ENCODE results near the gene SSBP4. TPM values are rescaled to one million over a fixed set of nuclear protein-coding genes. Genes with fewer than 3 reads are reported as not detected.

The SSBP4 gene
- total RNA-seq, 1 experiment from 2014 or later, result 46.1 TPM

- H2BK20ac ChIP-seq (ENCODE audit: low read depth, low read length, poor library complexity, severe bottlenecking), result no peak overlapping the region
- no peak overlapping the region for H2BK120ac ChIP-seq (ENCODE audit: low read depth, low read length, poor library complexity, severe bottlenecking)
- no peak overlapping the region for H2AK5ac ChIP-seq (ENCODE audit: insufficient read length, low read length)
- no peak overlapping the region for H3K23ac ChIP-seq (ENCODE audit: insufficient read length, low read depth, low read length)
- no peak for TF ChIP-seq CTCF (conservative IDR thresholded peaks at IDR 0.05)
- H3K14ac ChIP-seq (ENCODE audit: insufficient read depth, low read length), result no peak overlapping the region
- no peaks in the 10 kb centered on the region for H3K23me2 ChIP-seq (ENCODE audit: insufficient read length, low read depth, low read length, poor library complexity, severe bottlenecking)
- no peak overlapping the region for H2AFZ ChIP-seq (ENCODE audit: low read length)
- H3K18ac ChIP-seq (ENCODE audit: insufficient read length, low read depth, low read length), result no peak overlapping the region
- Mint-ChIP-seq H3K27ac (peak overlapping the region in 1 of 3 experiments; percentile 11; a peak in 2 of 7 replicates), H3K9me3 (no peaks in the 10 kb centered on the region), H3K4me3 (no peak overlapping the region), H3K27me3 (ENCODE audit: low read depth) (no peaks in the 10 kb centered on the region; the same call in 1 of the 2 replicates), H3K4me1 (peaks cover 5 to 10% of the 10 kb centered on the region in 2 experiments), H3K36me3 (ENCODE audit: insufficient read depth in 1 of 3, low read depth in 3 of 3) (peaks cover 4 to 24% (median 21%) of the 10 kb centered on the region in 3 experiments; a peak in 6 of 7 replicates)
- H3K4me2 ChIP-seq (ENCODE audit: insufficient read depth, insufficient read length, low read length), result no peak overlapping the region
- H4K20me1 ChIP-seq (ENCODE audit: control insufficient read depth, insufficient read depth, insufficient read length), result no peaks in the 10 kb centered on the region
- no peaks in the 10 kb centered on the region for H3K4me1 ChIP-seq (ENCODE audit: insufficient read depth, low read length)
- WGBS (ENCODE audit: extremely low coverage, insufficient read length, low lambda C conversion rate), result no CpG with 5 or more reads among the region's 6 CpGs
- no peak overlapping the region for H2BK12ac ChIP-seq (ENCODE audit: insufficient read length, low read depth, low read length)
- no peak overlapping the region for H2BK5ac ChIP-seq (ENCODE audit: insufficient read length, low read length)
- H3K9me3 ChIP-seq (ENCODE audit: control insufficient read depth, low read depth, low read length), result no peaks in the 10 kb centered on the region
- no peak overlapping the region for H2BK15ac ChIP-seq (ENCODE audit: low read depth, low read length)
- no peak overlapping the region for H4K8ac ChIP-seq (replicated peaks; ENCODE audit: insufficient read length, low read depth, low read length)
- no peaks in the 10 kb centered on the region for H3K79me2 ChIP-seq (ENCODE audit: insufficient read depth, low read length)
- no peak overlapping the region for H4K5ac ChIP-seq (ENCODE audit: insufficient read length, low read depth, low read length)
- no peak overlapping the region for H3K27ac ChIP-seq (ENCODE audit: insufficient read length, low read depth, low read length)
- no peaks in the 10 kb centered on the region for H3K79me1 ChIP-seq (ENCODE audit: insufficient read depth, low read depth, low read length, poor library complexity, severe bottlenecking)
- DNase-seq, result no peak
- no peaks in the 10 kb centered on the region for H3K27me3 ChIP-seq (ENCODE audit: insufficient read depth, low read length)
- H3K4ac ChIP-seq (ENCODE audit: low read depth, low read length), result no peak overlapping the region
- H3T11ph ChIP-seq (ENCODE audit: low read length), result no peak overlapping the region
- no peak overlapping the region for H3K9ac ChIP-seq (ENCODE audit: extremely low read depth, insufficient read length, low read length)
- no peak overlapping the region for H3K56ac ChIP-seq (ENCODE audit: insufficient read length, low read depth, low read length)
- H4K91ac ChIP-seq (ENCODE audit: insufficient read length, low read depth, low read length), result no peak overlapping the region
Observed at GRCh38 chr19:18465964-18466339, 46.8 kb downstream of the SSBP4 start.

Measured in H9 (cell line).